GM10248 (cell line): ENCODE measurements around the gene SLC6A11.

ENCODE experiments used
- CTCF ChIA-PET: fragments of 300-600 bp; sonication (Branson Sonifier 250); formaldehyde crosslinking; extraction: SDS; loops from one replicate; lab custom pipeline; 2021; ENCODE audit warnings: antibody characterized with exemption; lab: Yijun Ruan, JAX
- POLR2A ChIA-PET: fragments of 350-650 bp; sonication (Branson Sonifier 250); formaldehyde crosslinking; extraction: SDS; loops from one replicate; lab custom pipeline; 2020; ENCODE audit warnings: antibody characterized with exemption; lab: Yijun Ruan, JAX
- DNase-seq: peaks from one replicate; pipeline ENCODE4 v3.0.0; 2012; ENCODE audit errors: extremely low spot score
- CTCF ChIP-seq: IDR thresholded peaks from 2 replicates; pipeline ENCODE4 v1.5.1; 2012; ENCODE audit warnings: mild to moderate bottlenecking, low read depth; ENCODE audit errors: extremely low read depth, missing control alignments, control extremely low read depth

Gene SLC6A11

GRCh38 chr3:10961921-10962320 lies 145.9 kb downstream of the SLC6A11 start:
- CTCF ChIA-PET = no interaction called here
- TF ChIP-seq CTCF = no peak
- no peak for DNase-seq
- POLR2A ChIA-PET = no interaction called here

DNA sequence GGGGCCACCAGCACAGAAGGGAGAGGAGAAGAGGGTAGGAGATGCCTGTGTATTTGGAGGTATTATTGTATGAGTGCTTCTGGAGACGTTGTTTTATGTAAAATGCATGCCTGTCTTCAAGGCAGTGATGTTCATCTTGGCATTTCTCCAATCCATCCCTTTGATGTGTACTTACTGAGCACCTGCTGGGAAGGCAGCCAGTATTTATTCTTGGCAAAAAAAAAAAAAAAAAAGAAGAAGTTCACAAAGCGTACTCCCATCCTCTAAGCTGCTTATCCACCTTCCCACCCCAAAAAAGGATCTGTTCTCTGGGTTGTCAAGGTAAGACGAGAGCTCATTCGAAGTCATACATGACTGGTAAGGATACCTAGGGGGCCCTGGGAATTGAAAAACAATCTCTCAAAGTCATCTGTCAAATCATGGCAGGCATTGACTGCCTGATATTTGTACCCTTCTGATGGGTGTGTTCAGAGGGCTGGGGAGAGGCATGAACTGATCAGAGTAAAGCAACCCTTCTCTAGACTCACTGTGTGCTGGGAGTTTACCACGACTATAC lies 146.5 kb downstream of the SLC6A11 start:
- no peak for DNase-seq
- TF ChIP-seq CTCF = no peak
- CTCF ChIA-PET = interaction anchor here (1.1 kb wide), 1 partner anchor 17 kb away, joined by 3 read pairs; no protein-coding TSS in a partner anchor
- POLR2A ChIA-PET = no interaction called here

DNA sequence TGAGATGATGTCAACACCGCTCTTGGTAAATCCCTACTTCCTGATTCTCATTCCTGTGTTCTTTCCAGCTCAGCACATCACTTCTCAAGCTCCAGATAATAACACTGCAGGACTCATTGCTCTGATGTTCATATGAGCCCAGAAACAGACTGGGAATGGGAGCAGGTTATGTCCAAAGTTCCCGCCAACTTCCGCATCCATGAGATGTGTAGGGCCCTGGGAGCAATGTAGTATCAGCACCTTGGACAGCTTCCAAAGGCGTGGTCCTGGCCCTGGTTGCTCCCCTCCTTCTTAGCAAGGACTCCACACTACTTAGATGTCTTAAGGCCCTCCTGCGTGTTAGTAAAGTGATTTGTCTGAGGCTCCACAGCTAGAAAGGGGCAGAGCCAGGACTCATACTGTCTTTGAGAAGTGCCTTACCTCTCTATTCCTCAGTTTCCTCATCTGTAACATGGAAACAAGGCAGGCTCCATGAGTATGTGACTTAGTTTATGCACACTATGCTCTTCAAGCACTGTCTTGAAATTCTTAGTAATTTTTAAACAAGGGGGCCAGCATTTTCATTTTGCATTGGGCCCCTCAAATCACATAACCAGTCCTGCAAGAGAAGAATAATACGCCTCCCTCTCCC lies 148.6 kb downstream of the SLC6A11 start:
- ChIA-PET CTCF (interaction anchor here (0.9 kb wide), 1 partner anchor 19 kb away, joined by 4 read pairs; no protein-coding TSS in a partner anchor), POLR2A (no interaction called here)
- no peak for TF ChIP-seq CTCF
- no peak for DNase-seq

DNA sequence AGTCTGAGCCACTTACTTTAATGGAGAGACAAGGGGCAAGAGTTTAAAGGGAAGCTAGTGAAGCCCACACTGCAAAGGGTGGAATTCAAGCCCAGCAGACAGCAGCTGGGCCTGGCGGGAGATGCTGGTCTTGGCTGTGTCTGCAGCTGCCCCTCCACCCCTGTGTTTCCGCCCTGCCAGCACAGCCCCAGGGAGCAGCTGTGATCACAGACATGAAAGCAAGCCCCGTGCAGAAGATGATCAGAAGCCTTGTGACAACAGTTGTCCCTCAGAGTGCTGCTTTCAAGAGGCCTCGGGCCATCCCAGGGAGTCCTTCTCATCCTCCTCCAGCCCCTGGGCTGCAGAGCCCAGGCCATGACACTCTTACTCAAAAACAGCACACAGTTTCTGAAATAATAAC lies 152.4 kb downstream of the SLC6A11 start:
- ChIA-PET CTCF (no interaction called here), POLR2A (no interaction called here)
- DNase-seq = no peak
- no peak for TF ChIP-seq CTCF

GRCh38 chr3:10970306-10970960 lies 154.4 kb downstream of the SLC6A11 start:
- ChIA-PET CTCF (interaction anchor here (1.3 kb wide), 1 partner anchor 13 kb away, joined by 3 read pairs; no protein-coding TSS in a partner anchor), POLR2A (interaction anchor here (0.6 kb wide), 1 partner anchor 1428 kb away, joined by 6 read pairs; no protein-coding TSS in a partner anchor)
- TF ChIP-seq CTCF = no peak
- no peak for DNase-seq

DNA sequence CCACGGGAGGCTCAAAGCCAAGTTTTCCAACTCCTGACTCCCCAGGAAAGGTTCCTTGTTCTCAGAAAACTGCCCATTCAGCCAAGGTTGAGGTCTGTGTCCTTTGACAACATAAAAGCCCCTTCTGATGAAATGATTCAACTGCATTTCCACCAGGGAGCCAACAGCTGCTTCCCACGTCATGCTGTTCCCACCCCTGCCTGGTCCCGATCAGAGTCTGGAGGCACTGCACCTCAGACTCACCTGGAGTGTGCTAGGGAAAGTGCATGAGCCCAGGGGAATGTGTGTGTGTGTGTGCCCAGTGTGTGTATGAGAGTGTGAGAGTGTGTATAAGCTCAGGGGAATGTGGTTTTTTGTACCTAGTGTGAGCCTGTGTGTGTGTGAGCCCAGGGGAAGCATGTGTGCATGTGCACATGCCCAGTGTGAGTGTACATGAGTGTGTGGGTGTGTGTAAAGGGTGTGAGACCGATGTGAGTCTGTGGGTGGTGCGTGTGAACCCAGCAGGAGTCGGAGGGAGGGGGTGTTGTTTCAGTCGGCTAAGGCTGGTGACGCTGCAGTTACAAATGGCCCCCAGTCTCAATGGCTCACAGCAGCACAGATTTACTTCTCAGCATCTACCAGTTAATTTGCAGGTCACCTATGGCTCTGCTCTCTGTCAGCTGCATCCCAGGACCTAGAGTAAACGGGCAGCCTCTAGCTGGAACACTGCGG lies 156.2 kb downstream of the SLC6A11 start:
- DNase-seq = no peak
- ChIA-PET POLR2A (no interaction called here), CTCF (no interaction called here)
- TF ChIP-seq CTCF = no peak
